ENCODE data around the gene RBMY1B. TPM values are rescaled to one million over a fixed set of nuclear protein-coding genes. Genes with fewer than 3 reads are reported as not detected.
"Not testable (repeated sequence)": the region's sequence is repeated elsewhere in the genome, so short reads cannot be mapped to it uniquely, and the experiment has no call there.

Gene RBMY1B
- not detected for polyA plus RNA-seq (ENCODE audit: low read depth in 6 of 6)

DNA sequence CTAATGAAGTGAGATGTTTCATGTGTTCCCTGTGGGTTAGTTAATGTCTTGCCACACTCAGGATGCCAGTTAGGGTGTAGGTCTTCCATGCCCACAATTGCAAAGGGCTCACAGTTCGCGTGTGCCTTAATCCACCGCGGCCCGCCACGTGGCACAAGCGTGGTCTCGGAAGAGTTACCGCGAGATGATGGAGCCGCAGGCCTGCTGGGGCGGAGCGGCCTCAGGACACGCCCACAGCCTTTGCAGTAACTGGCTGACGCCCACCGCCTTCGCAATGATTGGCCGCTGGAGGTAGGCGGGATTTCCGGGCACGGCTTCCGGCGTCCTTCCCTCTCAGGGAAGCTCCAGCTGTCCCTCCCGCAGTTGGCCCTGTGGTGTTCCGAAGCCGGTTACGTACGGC, at the start of gene RBMY1B:
Gene RBMY1B (plus strand): TSS at position 301 of the 400 bp plus-strand sequence. CDS start 2,013 bp downstream, outside the sequence.
- not testable (repeated sequence) for H3K27me3 Mint-ChIP-seq; H3K4me3 Mint-ChIP-seq; H3K36me3 Mint-ChIP-seq; H3K4me1 Mint-ChIP-seq; DNase-seq; H3K9me3 Mint-ChIP-seq; H3K27ac Mint-ChIP-seq; ATAC-seq (ENCODE audit: low read depth in 2 of 2)

DNA sequence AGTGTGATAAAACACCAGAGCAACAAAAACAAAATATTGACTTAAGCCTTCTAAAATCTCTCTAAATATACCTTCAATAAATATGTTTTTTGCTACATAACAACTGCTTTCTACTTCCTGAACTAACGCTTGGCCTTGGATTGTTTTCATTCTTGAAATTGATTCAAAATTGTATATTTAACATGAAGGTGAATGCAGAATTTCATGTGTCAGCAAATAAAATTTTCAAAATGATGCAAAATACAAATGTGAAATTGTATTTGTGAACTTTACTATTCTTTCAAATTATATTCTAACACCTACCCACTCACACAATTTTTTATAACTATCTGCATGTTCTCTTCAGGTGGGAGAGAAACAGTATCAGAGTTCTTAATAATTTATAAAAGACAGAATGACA, 48.2 kb upstream of the RBMY1B start:
- not testable (repeated sequence) for ATAC-seq (ENCODE audit: low read depth in 2 of 2); H3K4me1 Mint-ChIP-seq; H3K4me3 Mint-ChIP-seq; H3K36me3 Mint-ChIP-seq; H3K9me3 Mint-ChIP-seq; DNase-seq; H3K27ac Mint-ChIP-seq; H3K27me3 Mint-ChIP-seq

DNA sequence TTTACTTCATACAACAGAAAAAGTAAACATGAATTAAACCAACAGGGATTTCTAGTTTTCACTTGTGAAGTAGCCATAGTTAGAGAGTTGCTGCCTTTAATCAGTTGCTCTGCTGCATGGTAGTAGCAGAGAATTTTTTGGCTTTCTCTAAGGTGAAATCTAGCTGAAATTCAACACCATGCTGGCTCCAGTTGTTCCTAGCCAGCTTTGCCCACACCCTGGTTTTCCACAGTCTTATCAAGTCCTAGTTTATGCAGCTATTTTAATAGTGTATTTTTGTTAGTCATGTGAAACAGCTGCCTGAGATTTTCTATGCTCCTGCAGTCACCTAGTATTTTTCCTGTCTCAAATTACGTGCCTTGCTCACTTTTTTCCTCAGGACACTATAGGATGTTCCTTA, 28.2 kb upstream of the RBMY1B start:
- no peak for DNase-seq
- H3K4me3 Mint-ChIP-seq = no peak overlapping the region
- no peaks in the 10 kb centered on the region for H3K36me3 Mint-ChIP-seq
- ATAC-seq (ENCODE audit: low read depth in 2 of 2) = no peak
- no peaks in the 10 kb centered on the region for H3K4me1 Mint-ChIP-seq
- no peak overlapping the region for H3K27ac Mint-ChIP-seq
- H3K9me3 Mint-ChIP-seq = no peaks in the 10 kb centered on the region
- no peaks in the 10 kb centered on the region for H3K27me3 Mint-ChIP-seq

DNA sequence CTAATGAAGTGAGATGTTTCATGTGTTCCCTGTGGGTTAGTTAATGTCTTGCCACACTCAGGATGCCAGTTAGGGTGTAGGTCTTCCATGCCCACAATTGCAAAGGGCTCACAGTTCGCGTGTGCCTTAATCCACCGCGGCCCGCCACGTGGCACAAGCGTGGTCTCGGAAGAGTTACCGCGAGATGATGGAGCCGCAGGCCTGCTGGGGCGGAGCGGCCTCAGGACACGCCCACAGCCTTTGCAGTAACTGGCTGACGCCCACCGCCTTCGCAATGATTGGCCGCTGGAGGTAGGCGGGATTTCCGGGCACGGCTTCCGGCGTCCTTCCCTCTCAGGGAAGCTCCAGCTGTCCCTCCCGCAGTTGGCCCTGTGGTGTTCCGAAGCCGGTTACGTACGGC, 23.4 kb downstream of the RBMY1B start, which contains the start of gene RBMY1A1:
Gene RBMY1A1 (plus strand): TSS at position 301 of the 400 bp plus-strand sequence. CDS start 2,013 bp downstream, outside the sequence.
- ATAC-seq (ENCODE audit: low read depth in 2 of 2); H3K36me3 Mint-ChIP-seq; H3K27me3 Mint-ChIP-seq; H3K27ac Mint-ChIP-seq; H3K9me3 Mint-ChIP-seq; H3K4me1 Mint-ChIP-seq; H3K4me3 Mint-ChIP-seq; DNase-seq: not testable (repeated sequence)

DNA sequence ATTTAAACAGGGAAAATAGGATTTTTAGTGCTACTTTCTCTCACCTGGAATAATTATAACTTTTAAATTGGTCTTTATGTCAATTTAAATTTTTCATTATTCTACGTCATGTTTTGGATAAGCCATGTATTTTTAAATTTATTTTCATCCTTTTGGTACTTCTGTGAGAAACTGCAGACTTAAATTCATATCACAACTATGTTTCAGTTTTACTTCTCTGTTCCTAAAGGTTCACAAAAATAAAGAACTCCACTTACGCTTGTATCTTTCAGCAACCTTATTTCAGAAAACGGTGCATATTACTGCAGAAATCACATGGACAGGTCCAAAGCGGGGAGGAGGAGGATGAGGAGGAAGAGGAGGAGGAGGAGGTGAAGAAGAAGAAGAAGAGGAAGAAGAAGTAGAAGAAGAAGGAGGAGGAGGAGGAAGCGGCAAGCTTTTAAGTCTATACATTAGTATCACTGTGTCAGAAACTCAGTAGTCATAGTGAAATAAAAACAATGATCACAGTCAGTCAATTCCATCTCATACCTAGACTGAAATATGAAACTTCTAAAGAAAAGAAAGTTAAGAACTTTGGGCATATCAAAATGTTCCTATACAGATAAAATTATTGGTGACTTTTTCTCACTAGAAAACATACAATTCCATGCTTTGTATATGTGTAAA, 48.3 kb downstream of the RBMY1B start:
- not testable (repeated sequence) for DNase-seq; H3K36me3 Mint-ChIP-seq; H3K27me3 Mint-ChIP-seq; H3K4me1 Mint-ChIP-seq; H3K4me3 Mint-ChIP-seq; H3K27ac Mint-ChIP-seq; H3K9me3 Mint-ChIP-seq; ATAC-seq (ENCODE audit: low read depth in 2 of 2)

Other genes starting within 250 kb of the RBMY1B start
- not detected for gene RBMY1A1, start 23.5 kb downstream of the RBMY1B start, polyA plus RNA-seq (ENCODE audit: low read depth in 6 of 6)

Measured in naive B cell (primary cell).